Thyroid gland (tissue), 4 donors: ENCODE data around the gene STAB1. TPM values are rescaled to one million over a fixed set of nuclear protein-coding genes. Genes with fewer than 3 reads are reported as not detected.
A peak's percentile ranks its signal among the peaks of the same experiment; 100 is the strongest.

Source experiments
- DNase-seq, 2 donors: peaks; one replicate each; pipeline ENCODE4 v3.0.0-alpha.2; 2019
- H3K27ac ChIP-seq, 3 donors: fragments of 200-600 bp; sonication (generic); 1 replicate in 2 of 3; 2 replicates in 1 of 3; pipeline ENCODE4 v1.5.1; 2016 to 2019; ENCODE audit warnings: mild to moderate bottlenecking in 1 of 3, moderate library complexity in 1 of 3
- H3K27me3 ChIP-seq: fragments of 200-600 bp; sonication (generic); one replicate; pipeline ENCODE4 v1.5.1; 2019
- H3K36me3 ChIP-seq, 2 donors: fragments of 200-600 bp; sonication (generic); one replicate each; pipeline ENCODE4 v1.5.1; 2016 to 2019
- H3K4me1 ChIP-seq, 2 donors: fragments of 200-600 bp; sonication (generic); one replicate each; pipeline ENCODE4 v1.5.1; 2017 to 2019
- H3K4me3 ChIP-seq, 3 donors: fragments of 200-600 bp; sonication (generic); replicated peaks in 1 of 3; 1 replicate in 2 of 3; 2 replicates in 1 of 3; pipeline ENCODE4 v1.5.1; 2016; ENCODE audit warnings: mild to moderate bottlenecking in 1 of 3
- H3K9me3 ChIP-seq: fragments of 200-600 bp; sonication (generic); one replicate; pipeline ENCODE4 v1.5.1; 2017
- CTCF ChIP-seq, 6 experiments: fragments of 200-600 bp in 3 of 6; fragments of 450-650 bp in 3 of 6; sonication (generic) in 3 of 6; IDR thresholded peaks; one replicate each; pipeline ENCODE4 v1.5.1; 2016 to 2019; ENCODE audit warnings: antibody characterized with exemption in 6 of 6, mild to moderate bottlenecking in 2 of 6, inconsistent platforms in 1 of 6, moderate library complexity in 1 of 6
- POLR2A ChIP-seq, 2 donors: fragments of 450-650 bp; IDR thresholded peaks; one replicate each; pipeline ENCODE4 v1.6.1; 2017; ENCODE audit warnings: antibody characterized with exemption in 2 of 2, mild to moderate bottlenecking in 2 of 2, moderate library complexity in 1 of 2
- WGBS, 2 donors: methylation state at CpG; one replicate each; pipeline ENCODE4 v1.1.5; 2017; 5-methylcytosine and 5-hydroxymethylcytosine counted together
- intact Hi-C: fragments of 100-400 bp; cut with DNase I; formaldehyde crosslinking; loops from one replicate; pipeline ENCODE4 v1.15.1; 2023
- total RNA-seq, 4 donors: library from RNA; depleted of rRNA; stranded (reverse); fragments of >200 nt; gene quantifications; one replicate each; pipeline ENCODE4 v1.2.3, GENCODE V29; 2016

Gene STAB1
- total RNA-seq, 4 donors from 2014 or later, result 31.8 to 100 (median 67.4) TPM

GRCh38 chr3:52453496-52454249 is 41.5 kb upstream of the STAB1 start, which contains the start of gene TNNC1:
Gene TNNC1 (minus strand): TSS chr3:52454041. CDS start chr3:52454015, 26 bp downstream.
- 57 to 65% methylated on average over 15 to 16 of the region's 16 CpGs for WGBS, 2 donors
- peaks cover 42 to 57% of the 10 kb centered on the region in 2 donors for H3K4me1 ChIP-seq
- H3K9me3 ChIP-seq, result no peaks in the 10 kb centered on the region
- no peaks in the 10 kb centered on the region for H3K27me3 ChIP-seq
- TF ChIP-seq CTCF (IDR thresholded peaks at IDR 0.05) (no peak), POLR2A (IDR thresholded peaks at IDR 0.05) (peak in 1 of 2 donors; percentile 56)
- peak within 1 kb of the TSS in 1 of 3 donors; percentile 60 for H3K4me3 ChIP-seq
- H3K36me3 ChIP-seq, result peaks cover under 1 to 5% of the 10 kb centered on the region in 2 donors
- peak within 1 kb of the TSS; percentile 91 to 98 (median 94) for H3K27ac ChIP-seq
- intact Hi-C loops, result loop anchor here (10.0 kb wide), 1 partner anchor 231 kb away; the partner anchor contains the start of genes GNL3 and PBRM1
- peak; percentile 71 to 72 for DNase-seq

GRCh38 chr3:52454250-52454937 is 40.7 kb upstream of the STAB1 start:
- peak in 1 of 2 donors; percentile 23 for DNase-seq
- Histone ChIP-seq H3K4me3 (peak overlapping the region in 1 of 3 donors; percentile 60), H3K27me3 (no peaks in the 10 kb centered on the region), H3K9me3 (no peaks in the 10 kb centered on the region), H3K4me1 (peaks cover 41 to 50% of the 10 kb centered on the region in 2 donors), H3K27ac (peak overlapping the region; percentile 91 to 98 (median 94)), H3K36me3 (peaks cover 8 to 12% of the 10 kb centered on the region in 2 donors)
- intact Hi-C loops, result loop anchor here (10.0 kb wide), 1 partner anchor 230 kb away; the partner anchor contains the start of genes GNL3 and PBRM1
- 63 to 66% methylated on average over 8 of the region's 8 CpGs for WGBS, 2 donors
- TF ChIP-seq POLR2A (IDR thresholded peaks at IDR 0.05) (no peak), CTCF (IDR thresholded peaks at IDR 0.05) (no peak)

GRCh38 chr3:52454938-52455282 is 40.2 kb upstream of the STAB1 start:
- peaks cover 37 to 45% of the 10 kb centered on the region in 2 donors for H3K4me1 ChIP-seq
- H3K36me3 ChIP-seq, result peaks cover 8 to 13% of the 10 kb centered on the region in 2 donors
- DNase-seq, result no peak
- WGBS, 2 donors, result 56 to 68% methylated on average over 11 of the region's 11 CpGs
- peak overlapping the region; percentile 52 to 61 (median 60) for H3K4me3 ChIP-seq
- no peak for TF ChIP-seq CTCF (IDR thresholded peaks at IDR 0.05)
- TF ChIP-seq POLR2A (IDR thresholded peaks at IDR 0.05), result no peak
- intact Hi-C loops, result loop anchor here (5.0 to 10.0 kb wide), 2 partner anchors 77 to 230 kb away; partner anchors contain the start of genes GNL3, NT5DC2 and PBRM1
- H3K27ac ChIP-seq, result peak overlapping the region; percentile 91 to 98 (median 94)
- no peaks in the 10 kb centered on the region for H3K9me3 ChIP-seq
- H3K27me3 ChIP-seq, result no peaks in the 10 kb centered on the region

- WGBS, 2 donors, result 0 to 1% methylated on average over 19 to 30 of the region's 86 CpGs
- Histone ChIP-seq H3K9me3 (no peaks in the 10 kb centered on the region), H3K27me3 (no peaks in the 10 kb centered on the region), H3K27ac (peak within 1 kb of the TSS; percentile 91 to 98 (median 94)), H3K36me3 (peaks cover 11 to 15% of the 10 kb centered on the region in 2 donors), H3K4me3 (peak within 1 kb of the TSS; percentile 60 to 95 (median 61)), H3K4me1 (peaks cover 32 to 39% of the 10 kb centered on the region in 2 donors)
- TF ChIP-seq CTCF (IDR thresholded peaks at IDR 0.05) (no peak), POLR2A (IDR thresholded peaks at IDR 0.05) (peak in 1 of 2 donors; percentile 78)
- DNase-seq, result peak; percentile 88 to 92
- intact Hi-C loops, result loop anchor here (5.0 to 10.0 kb wide), 2 partner anchors 77 to 229 kb away; partner anchors contain the start of genes GNL3, NT5DC2 and PBRM1
Measured at GRCh38 chr3:52455283-52456168, 39.6 kb upstream of the STAB1 start, which contains the start of gene NISCH. Gene NISCH (plus strand): TSS chr3:52455604. CDS start chr3:52455642, 38 bp downstream.
